ENCODE measurements around the gene DNAH3. TPM values are rescaled to one million over a fixed set of nuclear protein-coding genes. Genes with fewer than 3 reads are reported as not detected.

DNAH3 gene
- total and polyA plus RNA-seq, 8 donors = 0.03 TPM; not detected in 7

DNA sequence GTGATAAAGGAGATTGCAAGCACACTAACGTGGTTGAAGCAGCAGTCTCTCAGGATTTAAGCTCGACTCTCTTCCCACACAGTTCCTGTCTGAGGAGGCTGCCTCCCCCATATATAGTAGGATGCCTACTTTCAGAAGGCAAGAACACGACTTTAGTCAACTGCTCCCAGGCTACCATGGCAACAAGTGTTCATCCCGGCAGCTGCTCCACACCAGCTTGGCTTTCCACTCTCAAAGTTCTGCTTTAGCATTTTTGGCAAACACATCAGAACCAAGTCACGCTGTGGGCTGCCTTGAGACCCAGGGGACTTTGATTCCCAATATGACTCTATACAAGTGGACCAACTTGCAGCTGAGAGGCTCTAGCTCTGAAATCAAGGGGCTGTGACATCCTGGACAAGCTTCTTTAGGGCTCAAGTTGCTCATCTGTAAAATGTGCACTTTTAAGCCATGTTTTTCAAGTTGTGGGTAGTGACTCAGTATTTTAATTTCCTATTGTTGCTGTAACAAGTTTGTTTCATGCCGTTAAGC is 44.2 kb upstream of the DNAH3 start:
- intact Hi-C loops (cut with DNase I) = loop anchor here in 1 of 3 donors (10.0 kb wide), 1 partner anchor 100 kb away; no protein-coding TSS in a partner anchor
- H3K36me3 ChIP-seq = no peaks in the 10 kb centered on the region
- ATAC-seq = no peak
- no peaks in the 10 kb centered on the region for H3K4me1 ChIP-seq
- FAIRE-seq = no peak
- DNase-seq = no peak
- TF ChIP-seq, protein P1, sequence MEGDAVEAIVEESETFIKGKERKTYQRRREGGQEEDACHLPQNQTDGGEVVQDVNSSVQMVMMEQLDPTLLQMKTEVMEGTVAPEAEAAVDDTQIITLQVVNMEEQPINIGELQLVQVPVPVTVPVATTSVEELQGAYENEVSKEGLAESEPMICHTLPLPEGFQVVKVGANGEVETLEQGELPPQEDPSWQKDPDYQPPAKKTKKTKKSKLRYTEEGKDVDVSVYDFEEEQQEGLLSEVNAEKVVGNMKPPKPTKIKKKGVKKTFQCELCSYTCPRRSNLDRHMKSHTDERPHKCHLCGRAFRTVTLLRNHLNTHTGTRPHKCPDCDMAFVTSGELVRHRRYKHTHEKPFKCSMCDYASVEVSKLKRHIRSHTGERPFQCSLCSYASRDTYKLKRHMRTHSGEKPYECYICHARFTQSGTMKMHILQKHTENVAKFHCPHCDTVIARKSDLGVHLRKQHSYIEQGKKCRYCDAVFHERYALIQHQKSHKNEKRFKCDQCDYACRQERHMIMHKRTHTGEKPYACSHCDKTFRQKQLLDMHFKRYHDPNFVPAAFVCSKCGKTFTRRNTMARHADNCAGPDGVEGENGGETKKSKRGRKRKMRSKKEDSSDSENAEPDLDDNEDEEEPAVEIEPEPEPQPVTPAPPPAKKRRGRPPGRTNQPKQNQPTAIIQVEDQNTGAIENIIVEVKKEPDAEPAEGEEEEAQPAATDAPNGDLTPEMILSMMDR (IDR thresholded peaks at IDR 0.05) = no peak
- WGBS, 2 donors = 35 to 49% methylated on average over 6 of the region's 6 CpGs
- no peaks in the 10 kb centered on the region for H3K9me3 ChIP-seq
- H3K27ac ChIP-seq = no peak overlapping the region
- H3K27me3 ChIP-seq = no peaks in the 10 kb centered on the region
- no peak overlapping the region for H3K4me3 ChIP-seq

DNA sequence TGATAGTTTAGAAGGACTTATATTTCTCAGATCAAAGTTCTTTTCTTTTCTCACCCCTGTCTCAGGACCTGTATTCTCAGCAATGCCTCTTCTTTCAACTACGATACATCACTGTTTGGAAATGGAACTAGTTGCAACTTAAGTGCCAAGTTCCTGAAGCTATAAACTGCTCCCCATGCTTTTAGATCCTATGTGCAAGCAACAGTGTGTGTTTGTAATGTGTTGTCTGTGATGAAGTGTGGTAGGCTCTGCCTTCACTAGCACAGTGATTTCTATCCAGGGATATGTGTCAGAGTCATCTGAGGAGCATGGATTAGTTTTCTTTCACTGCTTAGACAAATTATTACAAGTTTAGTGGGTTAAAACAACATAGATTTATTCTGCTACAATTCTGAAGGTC is 42.3 kb upstream of the DNAH3 start:
- TF ChIP-seq, protein P1 (IDR thresholded peaks at IDR 0.05) = no peak
- H3K27me3 ChIP-seq = no peaks in the 10 kb centered on the region
- no peaks in the 10 kb centered on the region for H3K9me3 ChIP-seq
- H3K4me1 ChIP-seq = no peaks in the 10 kb centered on the region
- no peak overlapping the region for H3K27ac ChIP-seq
- 71 to 79% methylated on average over 1 of the region's 1 CpG for WGBS, 2 donors
- no peak overlapping the region for H3K4me3 ChIP-seq
- ATAC-seq = no peak
- intact Hi-C loops (cut with DNase I) = loop anchor here in 1 of 3 donors (10.0 kb wide), 1 partner anchor 102 kb away; no protein-coding TSS in a partner anchor
- DNase-seq = no peak
- no peak for FAIRE-seq
- H3K36me3 ChIP-seq = no peaks in the 10 kb centered on the region

DNA sequence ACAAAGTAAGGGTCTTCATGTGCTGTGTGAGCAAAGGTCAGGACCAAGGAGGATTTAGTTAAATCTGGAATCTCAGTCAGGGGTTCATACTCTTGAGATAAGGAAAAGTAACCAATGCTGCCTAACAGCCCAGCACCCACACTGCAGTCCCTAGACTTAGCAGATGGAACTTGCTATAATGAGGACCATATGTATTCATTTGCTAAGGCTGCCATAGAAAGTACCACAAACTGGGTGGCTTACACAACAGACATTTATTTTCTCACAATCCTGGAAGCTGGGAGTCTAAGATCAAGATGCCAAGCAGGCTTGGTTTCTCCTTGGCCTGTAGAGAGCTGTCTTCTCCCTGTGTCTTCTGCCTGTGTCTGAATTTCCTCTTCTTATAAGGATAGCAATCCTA is 40.0 kb upstream of the DNAH3 start:
- H3K9me3 ChIP-seq = no peaks in the 10 kb centered on the region
- intact Hi-C loops (cut with DNase I) = loop anchor here in 1 of 3 donors (10.0 kb wide), 1 partner anchor 104 kb away; no protein-coding TSS in a partner anchor
- H3K4me1 ChIP-seq = no peaks in the 10 kb centered on the region
- DNase-seq (no peak), ATAC-seq (no peak), FAIRE-seq (no peak)
- no peaks in the 10 kb centered on the region for H3K27me3 ChIP-seq
- no peak overlapping the region for H3K4me3 ChIP-seq
- no peak overlapping the region for H3K27ac ChIP-seq
- TF ChIP-seq, protein P1 (IDR thresholded peaks at IDR 0.05) = no peak
- H3K36me3 ChIP-seq = no peaks in the 10 kb centered on the region

DNA sequence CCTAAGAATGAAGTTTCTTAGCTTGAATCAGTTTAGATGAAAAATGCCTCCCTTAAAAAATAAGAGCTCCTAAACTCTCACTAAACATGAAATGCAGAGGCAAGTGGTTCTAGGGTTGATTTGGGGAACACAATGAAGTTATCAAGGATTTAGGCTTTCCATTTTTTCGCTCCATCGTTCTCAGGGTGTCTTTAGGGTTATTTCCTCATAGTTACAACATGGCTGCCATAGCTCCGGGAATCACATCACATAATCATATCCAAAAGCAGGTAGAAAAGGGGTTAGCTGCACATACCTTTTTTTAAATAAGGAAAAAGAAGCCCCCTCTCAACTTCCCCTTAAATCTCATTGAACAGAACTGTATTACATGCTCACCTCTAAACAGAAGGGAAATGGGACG is 39.4 kb upstream of the DNAH3 start:
- no peaks in the 10 kb centered on the region for H3K9me3 ChIP-seq
- WGBS, 2 donors = 84 to 89% methylated on average over 4 of the region's 4 CpGs
- H3K4me1 ChIP-seq = no peaks in the 10 kb centered on the region
- H3K4me3 ChIP-seq = no peak overlapping the region
- no peak overlapping the region for H3K27ac ChIP-seq
- TF ChIP-seq, protein P1 (IDR thresholded peaks at IDR 0.05) = no peak
- H3K27me3 ChIP-seq = no peaks in the 10 kb centered on the region
- H3K36me3 ChIP-seq = no peaks in the 10 kb centered on the region
- no peak for ATAC-seq
- DNase-seq = no peak
- FAIRE-seq = no peak
- intact Hi-C loops (cut with DNase I) = loop anchor here in 1 of 3 donors (10.0 kb wide), 1 partner anchor 105 kb away; no protein-coding TSS in a partner anchor

DNA sequence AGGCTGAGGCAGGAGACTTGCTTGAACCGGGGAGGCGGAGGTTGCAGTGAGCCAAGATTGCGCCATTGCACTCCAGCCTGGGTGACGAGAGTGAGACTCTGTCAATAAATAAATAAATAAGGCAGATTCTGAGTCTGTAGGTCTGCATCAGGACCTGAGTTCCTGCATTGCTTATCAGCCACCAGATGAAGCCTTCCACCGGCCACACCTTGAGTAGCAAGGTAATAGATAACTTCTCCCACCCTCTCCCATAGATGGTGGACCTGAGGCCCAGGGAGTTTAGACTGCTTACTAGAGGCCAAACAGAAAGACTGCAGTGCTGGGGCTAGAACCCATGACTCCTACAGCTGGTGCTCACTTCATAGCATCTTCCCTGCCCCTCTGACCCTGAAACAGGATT is 38.7 kb upstream of the DNAH3 start:
- H3K36me3 ChIP-seq = no peaks in the 10 kb centered on the region
- no peak for ATAC-seq
- WGBS, 2 donors = 47 to 50% methylated on average over 5 of the region's 5 CpGs
- TF ChIP-seq, protein P1 (IDR thresholded peaks at IDR 0.05) = no peak
- no peaks in the 10 kb centered on the region for H3K27me3 ChIP-seq
- no peaks in the 10 kb centered on the region for H3K4me1 ChIP-seq
- H3K27ac ChIP-seq = no peak overlapping the region
- no peak for DNase-seq
- H3K4me3 ChIP-seq = no peak overlapping the region
- intact Hi-C loops (cut with DNase I) = loop anchor here in 1 of 3 donors (10.0 kb wide), 1 partner anchor 95 kb away; no protein-coding TSS in a partner anchor
- H3K9me3 ChIP-seq = no peaks in the 10 kb centered on the region
- FAIRE-seq = no peak
